ENCODE data around the gene SLC12A7.

The SLC12A7 gene

DNA sequence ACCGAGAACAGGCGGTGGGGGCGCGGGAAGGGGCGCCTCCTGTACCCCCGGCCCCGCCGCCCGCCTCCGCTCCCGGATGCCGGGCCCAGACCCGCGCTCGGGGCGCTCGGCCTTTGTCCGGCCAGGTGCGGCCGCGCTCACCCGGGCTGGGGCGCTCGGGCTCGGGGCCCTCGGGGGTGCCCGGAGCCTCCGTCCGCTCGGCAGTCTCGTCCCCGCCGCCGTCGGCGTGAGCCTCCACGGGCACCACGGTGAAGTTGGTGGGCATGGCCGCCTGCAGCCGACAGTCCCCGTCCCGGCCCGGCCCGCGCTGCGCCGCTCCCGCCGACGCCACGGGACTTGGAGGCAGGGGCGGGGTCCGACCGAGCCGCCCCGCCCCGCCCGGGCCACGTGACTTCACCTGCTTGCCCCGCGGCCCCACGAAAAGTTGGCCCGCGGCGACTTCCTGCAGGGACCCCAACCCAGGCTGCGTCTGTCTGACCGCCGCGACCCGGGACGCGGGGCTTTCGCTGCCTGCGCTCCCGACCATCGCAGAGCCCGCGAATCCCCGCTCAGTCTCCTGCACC, at the start of gene SLC12A7:
SLC12A7 (minus strand) TSS at position 337 of the 563 bp plus-strand sequence; CDS start at position 265, 72 bp downstream.
- TF ChIP-seq ZNF433 (tag by site-specific recombination; IDR thresholded peaks at IDR 0.05; ENCODE audit: low read depth) (no peak), ZSCAN30 (tag by site-specific recombination; IDR thresholded peaks at IDR 0.05) (0 out of 2 replicates have a peak, but pooled peaks have one; percentile 28), ZNF10 (tag by site-specific recombination; IDR thresholded peaks at IDR 0.05) (0 out of 2 replicates have a peak, but pooled peaks have one; percentile 50), ZNF155 (tag by site-specific recombination; IDR thresholded peaks at IDR 0.05) (no peak), SP3 (tag by site-specific recombination; IDR thresholded peaks at IDR 0.05) (peak; percentile 54), SP2 (tag by site-specific recombination; IDR thresholded peaks at IDR 0.05) (peak; percentile 30), EGR2 (tag by site-specific recombination; IDR thresholded peaks at IDR 0.05; ENCODE audit: low read depth) (0 out of 2 replicates have a peak, but pooled peaks have one; percentile 2), ZNF274 (IDR thresholded peaks at IDR 0.05; ENCODE audit: low read length) (no peak), ZNF274 (tag by site-specific recombination; IDR thresholded peaks at IDR 0.05; ENCODE audit: borderline replicate concordance) (no peak), ZNF335 (tag by site-specific recombination; conservative IDR thresholded peaks at IDR 0.05) (peak; percentile 49; the same call in 1 of the 2 replicates), ZIC2 (tag by site-specific recombination; IDR thresholded peaks at IDR 0.05) (peak; percentile 8; the same call in 1 of the 2 replicates), ZBTB10 (tag by site-specific recombination; IDR thresholded peaks at IDR 0.05) (peak; percentile 53; the same call in 1 of the 2 replicates), KLF8 (tag by site-specific recombination; IDR thresholded peaks at IDR 0.05) (0 out of 2 replicates have a peak, but pooled peaks have one; percentile 39), GLIS2 (tag by site-specific recombination; IDR thresholded peaks at IDR 0.05) (peak; percentile 29; the same call in 1 of the 2 replicates), ZNF169 (tag by site-specific recombination; IDR thresholded peaks at IDR 0.05) (no peak), ZNF37A (tag by site-specific recombination; IDR thresholded peaks at IDR 0.05) (no peak), GFI1B (tag by site-specific recombination; IDR thresholded peaks at IDR 0.05) (no peak), ZFP69B (tag by site-specific recombination; IDR thresholded peaks at IDR 0.05) (no peak), KLF9 (tag by site-specific recombination; IDR thresholded peaks at IDR 0.05; ENCODE audit: low read depth) (peak; percentile 50; the same call in 1 of the 2 replicates), PBX3 (CRISPR knock-in tag; IDR thresholded peaks at IDR 0.05) (peak; percentile 50; the same call in 1 of the 2 replicates), ZNF670 (tag by site-specific recombination; IDR thresholded peaks at IDR 0.05; ENCODE audit: low read depth) (no peak), ZBTB7A (tag by site-specific recombination; IDR thresholded peaks at IDR 0.05; ENCODE audit: low read depth) (0 out of 2 replicates have a peak, but pooled peaks have one; percentile 50), KLF10 (tag by site-specific recombination; IDR thresholded peaks at IDR 0.05) (peak; percentile 43; the same call in 1 of the 2 replicates), KLF1 (tag by site-specific recombination; IDR thresholded peaks at IDR 0.05) (peak; percentile 48)
- TF ChIP-seq, protein P1, sequence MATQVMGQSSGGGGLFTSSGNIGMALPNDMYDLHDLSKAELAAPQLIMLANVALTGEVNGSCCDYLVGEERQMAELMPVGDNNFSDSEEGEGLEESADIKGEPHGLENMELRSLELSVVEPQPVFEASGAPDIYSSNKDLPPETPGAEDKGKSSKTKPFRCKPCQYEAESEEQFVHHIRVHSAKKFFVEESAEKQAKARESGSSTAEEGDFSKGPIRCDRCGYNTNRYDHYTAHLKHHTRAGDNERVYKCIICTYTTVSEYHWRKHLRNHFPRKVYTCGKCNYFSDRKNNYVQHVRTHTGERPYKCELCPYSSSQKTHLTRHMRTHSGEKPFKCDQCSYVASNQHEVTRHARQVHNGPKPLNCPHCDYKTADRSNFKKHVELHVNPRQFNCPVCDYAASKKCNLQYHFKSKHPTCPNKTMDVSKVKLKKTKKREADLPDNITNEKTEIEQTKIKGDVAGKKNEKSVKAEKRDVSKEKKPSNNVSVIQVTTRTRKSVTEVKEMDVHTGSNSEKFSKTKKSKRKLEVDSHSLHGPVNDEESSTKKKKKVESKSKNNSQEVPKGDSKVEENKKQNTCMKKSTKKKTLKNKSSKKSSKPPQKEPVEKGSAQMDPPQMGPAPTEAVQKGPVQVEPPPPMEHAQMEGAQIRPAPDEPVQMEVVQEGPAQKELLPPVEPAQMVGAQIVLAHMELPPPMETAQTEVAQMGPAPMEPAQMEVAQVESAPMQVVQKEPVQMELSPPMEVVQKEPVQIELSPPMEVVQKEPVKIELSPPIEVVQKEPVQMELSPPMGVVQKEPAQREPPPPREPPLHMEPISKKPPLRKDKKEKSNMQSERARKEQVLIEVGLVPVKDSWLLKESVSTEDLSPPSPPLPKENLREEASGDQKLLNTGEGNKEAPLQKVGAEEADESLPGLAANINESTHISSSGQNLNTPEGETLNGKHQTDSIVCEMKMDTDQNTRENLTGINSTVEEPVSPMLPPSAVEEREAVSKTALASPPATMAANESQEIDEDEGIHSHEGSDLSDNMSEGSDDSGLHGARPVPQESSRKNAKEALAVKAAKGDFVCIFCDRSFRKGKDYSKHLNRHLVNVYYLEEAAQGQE (tag by site-specific recombination; IDR thresholded peaks at IDR 0.05), result no peak
- TF ChIP-seq, protein P2, sequence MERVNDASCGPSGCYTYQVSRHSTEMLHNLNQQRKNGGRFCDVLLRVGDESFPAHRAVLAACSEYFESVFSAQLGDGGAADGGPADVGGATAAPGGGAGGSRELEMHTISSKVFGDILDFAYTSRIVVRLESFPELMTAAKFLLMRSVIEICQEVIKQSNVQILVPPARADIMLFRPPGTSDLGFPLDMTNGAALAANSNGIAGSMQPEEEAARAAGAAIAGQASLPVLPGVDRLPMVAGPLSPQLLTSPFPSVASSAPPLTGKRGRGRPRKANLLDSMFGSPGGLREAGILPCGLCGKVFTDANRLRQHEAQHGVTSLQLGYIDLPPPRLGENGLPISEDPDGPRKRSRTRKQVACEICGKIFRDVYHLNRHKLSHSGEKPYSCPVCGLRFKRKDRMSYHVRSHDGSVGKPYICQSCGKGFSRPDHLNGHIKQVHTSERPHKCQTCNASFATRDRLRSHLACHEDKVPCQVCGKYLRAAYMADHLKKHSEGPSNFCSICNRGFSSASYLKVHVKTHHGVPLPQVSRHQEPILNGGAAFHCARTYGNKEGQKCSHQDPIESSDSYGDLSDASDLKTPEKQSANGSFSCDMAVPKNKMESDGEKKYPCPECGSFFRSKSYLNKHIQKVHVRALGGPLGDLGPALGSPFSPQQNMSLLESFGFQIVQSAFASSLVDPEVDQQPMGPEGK (tag by site-specific recombination; IDR thresholded peaks at IDR 0.05), result peak; percentile 14
- TF ChIP-seq, protein P3, sequence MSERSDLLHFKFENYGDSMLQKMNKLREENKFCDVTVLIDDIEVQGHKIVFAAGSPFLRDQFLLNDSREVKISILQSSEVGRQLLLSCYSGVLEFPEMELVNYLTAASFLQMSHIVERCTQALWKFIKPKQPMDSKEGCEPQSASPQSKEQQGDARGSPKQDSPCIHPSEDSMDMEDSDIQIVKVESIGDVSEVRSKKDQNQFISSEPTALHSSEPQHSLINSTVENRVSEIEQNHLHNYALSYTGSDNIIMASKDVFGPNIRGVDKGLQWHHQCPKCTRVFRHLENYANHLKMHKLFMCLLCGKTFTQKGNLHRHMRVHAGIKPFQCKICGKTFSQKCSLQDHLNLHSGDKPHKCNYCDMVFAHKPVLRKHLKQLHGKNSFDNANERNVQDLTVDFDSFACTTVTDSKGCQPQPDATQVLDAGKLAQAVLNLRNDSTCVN (tag by site-specific recombination; optimal IDR thresholded peaks at IDR 0.05), result peak; percentile 37
- H3K27ac ChIP-seq (ENCODE audit: extremely low read depth, low read depth, low read length), result peak within 1 kb of the TSS; percentile 75; the same call in 1 of the 2 replicates
- H3K4me3 ChIP-seq (ENCODE audit: low read depth, low read length), result peak within 1 kb of the TSS; percentile 65
- ChIA-PET POLR2A (no interaction called here), CTCF (no interaction called here)
- H3K4me1 ChIP-seq (ENCODE audit: control insufficient read depth, insufficient read depth, low read length), result peaks cover 5% of the 10 kb centered on the region; the same call in 1 of the 2 replicates
- peaks cover 0 to 1% of the 10 kb centered on the region in 2 experiments; a peak in 1 of 3 replicates for H3K36me3 ChIP-seq (ENCODE audit: control insufficient read depth in 2 of 2, insufficient read depth in 1 of 2, low read length in 2 of 2)
- H3K9me3 ChIP-seq (ENCODE audit: control insufficient read depth, insufficient read depth, low read depth, low read length), result no peaks in the 10 kb centered on the region
